K562 (cell line): ENCODE measurements around the gene HMBS. TPM values are rescaled to one million over a fixed set of nuclear protein-coding genes. Genes with fewer than 3 reads are reported as not detected.
A peak's percentile ranks its signal among the peaks of the same experiment; 100 is the strongest.

Source experiments
- ATF6 ChIP-seq: sonication (generic); formaldehyde crosslinking; IDR thresholded peaks from 2 replicates; pipeline ENCODE4 v1.4.0; 2020; ENCODE audit warnings: mild to moderate bottlenecking, missing genetic modification reagents
- CAMTA2 ChIP-seq: fragments of 250-450 bp; sonication (Bioruptor Pico); conservative IDR thresholded peaks from 2 replicates; pipeline ENCODE4 v1.5.1; 2022
- CREB3 ChIP-seq: fragments of 450-650 bp; conservative IDR thresholded peaks from 2 replicates; pipeline ENCODE4 v1.6.1; 2016; ENCODE audit warnings: missing genetic modification characterization, low read depth, mild to moderate bottlenecking, missing compliant biosample characterization, moderate library complexity
- DACH1 ChIP-seq: fragments of 450-650 bp; IDR thresholded peaks from 2 replicates; pipeline ENCODE4 v1.6.1; 2018; ENCODE audit not compliant: partially characterized antibody
- GABPB1 ChIP-seq: sonication (generic); formaldehyde crosslinking; IDR thresholded peaks from 2 replicates; pipeline ENCODE4 v1.8.0; 2022; ENCODE audit warnings: mild to moderate bottlenecking, missing genetic modification reagents
- MYC ChIP-seq, 2 experiments: fragments of 250-450 bp in 1 of 2; sonication (Bioruptor Pico) in 1 of 2; IDR thresholded peaks; 2 replicates each; pipeline versions ENCODE4 v1.5.1 to v1.6.1; 2012 to 2021; ENCODE audit warnings: low read depth in 2 of 2, borderline replicate concordance in 1 of 2, improper control_type of control experiment in 1 of 2, low read length in 1 of 2, mild to moderate bottlenecking in 1 of 2, moderate library complexity in 1 of 2
- NCOA4 ChIP-seq: fragments of 450-650 bp; IDR thresholded peaks from 2 replicates; pipeline ENCODE4 v1.6.1; 2018; ENCODE audit warnings: mild to moderate bottlenecking; ENCODE audit not compliant: partially characterized antibody
- NONO ChIP-seq, 2 experiments: fragments of 200-400 bp in 1 of 2; fragments of 450-650 bp in 1 of 2; formaldehyde crosslinking in 1 of 2; IDR thresholded peaks; 2 replicates each; pipeline ENCODE4 v1.6.1; 2017; ENCODE audit warnings: low read depth in 2 of 2, mild to moderate bottlenecking in 2 of 2, moderate library complexity in 2 of 2, low read length in 1 of 2
- PHB2 ChIP-seq: fragments of 450-650 bp; IDR thresholded peaks from 2 replicates; pipeline ENCODE4 v1.6.1; 2017; ENCODE audit warnings: low read depth
- PRMT5 ChIP-seq: sonication (generic); formaldehyde crosslinking; IDR thresholded peaks from 2 replicates; pipeline ENCODE4 v1.5.0; 2020; ENCODE audit warnings: missing genetic modification reagents
- RAD51 ChIP-seq: fragments of 450-650 bp; IDR thresholded peaks from 2 replicates; pipeline ENCODE4 v1.7.1; 2016; ENCODE audit warnings: low read depth, mild to moderate bottlenecking, borderline replicate concordance
- RREB1 ChIP-seq: fragments of 250-450 bp; sonication (Bioruptor Pico); IDR thresholded peaks from 2 replicates; pipeline ENCODE4 v1.4.0; 2020
- SETDB1 ChIP-seq: IDR thresholded peaks from one replicate; pipeline ENCODE4 v1.6.1; 2012; ENCODE audit warnings: low read length, control low read depth, inconsistent platforms
- STAG1 ChIP-seq: sonication (generic); formaldehyde crosslinking; IDR thresholded peaks from 2 replicates; pipeline ENCODE4 v1.5.0; 2020; ENCODE audit warnings: missing genetic modification reagents, borderline replicate concordance
- USF1 ChIP-seq: sonication (generic); formaldehyde crosslinking; IDR thresholded peaks from 2 replicates; pipeline ENCODE4 v1.9.0; 2022; ENCODE audit warnings: mild to moderate bottlenecking, missing genetic modification reagents
- ZNF12 ChIP-seq: sonication (generic); formaldehyde crosslinking; IDR thresholded peaks from 2 replicates; pipeline ENCODE4 v1.4.0; 2020; ENCODE audit warnings: mild to moderate bottlenecking, missing genetic modification reagents
- ZNF282 ChIP-seq: sonication (generic); formaldehyde crosslinking; IDR thresholded peaks from 2 replicates; pipeline ENCODE4 v1.8.1; 2023; ENCODE audit warnings: missing genetic modification reagents
- ZNF436 ChIP-seq: fragments of 250-450, 450-650 bp; sonication (Bioruptor Pico); formaldehyde crosslinking; IDR thresholded peaks from 2 replicates; pipeline ENCODE4 v1.7.0; 2020; ENCODE audit warnings: mild to moderate bottlenecking
- polyA plus RNA-seq, 8 experiments: library from polyadenylated mRNA; depleted of rRNA in 4 of 8; stranded (reverse) in 5 of 8; unstranded in 3 of 8; fragments of >200 nt; fragmentation: Nextera tagmentation in 2 of 8; fragmentation: Illumina TruSeq in 1 of 8; extraction: Ambion mirVana in 2 of 8; extraction: Trizol in 1 of 8; gene quantifications; 2 replicates each; pipeline versions ENCODE4 v1.2.1 to v1.2.3, GENCODE V29; 2011 to 2014; ENCODE audit warnings: inconsistent platforms in 1 of 8, missing spikeins in 1 of 8
- total RNA-seq, 7 experiments: library from RNA; depleted of rRNA in 6 of 7; stranded (reverse); fragments of >200 nt in 6 of 7; fragmentation: Illumina TruSeq in 2 of 7; extraction: Trizol in 2 of 7; gene quantifications; 2 replicates each; pipeline versions ENCODE4 v1.2.1 to v1.2.3, GENCODE V29; 2011 to 2021; ENCODE audit warnings: low replicate concordance in 1 of 7

The HMBS gene
- total and polyA plus RNA-seq, 9 of the 15 experiments (the other 6 are each of a cell fraction or from before 2014, with no cell fraction given) = 56.9 to 385 (median 286) TPM

GRCh38 chr11:119108146-119108856 lies 23.6 kb downstream of the HMBS start (continued):
- TF ChIP-seq CAMTA2 (CRISPR knock-in tag) (no peak), USF1 (no peak), CREB3 (tag) (no peak), STAG1 (CRISPR knock-in tag) (no peak), MYC (IDR thresholded peaks at IDR 0.05; ENCODE audit: low read depth, low read length) (peak; percentile 96), MYC (CRISPR knock-in tag; IDR thresholded peaks at IDR 0.05; ENCODE audit: borderline replicate concordance, low read depth) (no peak), PHB2 (no peak), RREB1 (CRISPR knock-in tag) (0 out of 2 replicates have a peak, but pooled peaks have one; percentile 44), GABPB1 (CRISPR knock-in tag) (0 out of 2 replicates have a peak, but pooled peaks have one; percentile 8), RAD51 (no peak), ZNF436 (CRISPR knock-in tag) (no peak), PRMT5 (CRISPR knock-in tag) (no peak), DACH1 (no peak), ATF6 (CRISPR knock-in tag) (no peak), NONO (IDR thresholded peaks at IDR 0.05; ENCODE audit: low read depth in 2 of 2, low read length in 1 of 2) (no peak), ZNF282 (CRISPR knock-in tag) (no peak), ZNF12 (CRISPR knock-in tag) (no peak), NCOA4 (no peak), SETDB1 (no peak)
